Measurements from ENCODE around the gene SUMF1.

SUMF1 gene

GRCh38 chr3:4497843-4498324, 30.8 kb upstream of the SUMF1 start:
- no peak for DNase-seq (ENCODE audit: low read depth in 1 of 2, low spot score in 1 of 2)

DNA sequence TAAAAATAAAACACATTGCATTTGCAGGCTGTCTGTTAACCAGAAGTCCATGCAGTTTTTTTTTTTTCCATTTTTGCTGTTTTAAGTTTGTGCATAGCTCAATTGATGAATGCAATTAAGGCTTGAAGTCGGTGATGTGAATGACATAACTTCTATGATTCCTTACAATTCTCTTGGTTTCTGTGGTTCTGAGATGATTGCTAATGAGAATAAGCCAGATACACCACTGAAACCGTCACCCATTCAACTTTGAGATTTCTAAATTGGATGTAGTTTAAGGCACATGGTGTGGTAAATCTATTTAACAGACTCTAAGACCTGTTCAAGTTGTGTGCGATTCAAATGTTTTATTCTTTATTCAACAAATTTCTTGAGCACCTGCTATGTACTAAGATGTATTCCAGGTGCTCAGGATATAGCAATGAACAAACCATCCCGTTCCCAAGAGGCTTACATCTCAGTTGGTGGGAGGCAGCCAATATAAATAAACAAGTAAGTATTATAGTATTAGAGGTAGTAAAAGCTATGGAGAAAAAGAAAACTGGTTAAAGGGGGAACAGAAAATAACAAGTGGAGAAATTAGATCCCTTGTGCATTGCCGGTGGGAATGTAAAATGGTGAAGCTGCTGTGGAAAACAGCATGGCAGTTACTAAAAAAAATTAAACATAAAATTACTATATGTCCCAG, 30.1 kb upstream of the SUMF1 start:
- DNase-seq (ENCODE audit: low read depth in 1 of 2, low spot score in 1 of 2) = no peak

GRCh38 chr3:4496087-4496452, 29.0 kb upstream of the SUMF1 start:
- no peak for DNase-seq (ENCODE audit: low read depth in 1 of 2, low spot score in 1 of 2)

- DNase-seq (ENCODE audit: low read depth in 1 of 2, low spot score in 1 of 2) = no peak
Measured at GRCh38 chr3:4495294-4496086, 28.4 kb upstream of the SUMF1 start.

DNA sequence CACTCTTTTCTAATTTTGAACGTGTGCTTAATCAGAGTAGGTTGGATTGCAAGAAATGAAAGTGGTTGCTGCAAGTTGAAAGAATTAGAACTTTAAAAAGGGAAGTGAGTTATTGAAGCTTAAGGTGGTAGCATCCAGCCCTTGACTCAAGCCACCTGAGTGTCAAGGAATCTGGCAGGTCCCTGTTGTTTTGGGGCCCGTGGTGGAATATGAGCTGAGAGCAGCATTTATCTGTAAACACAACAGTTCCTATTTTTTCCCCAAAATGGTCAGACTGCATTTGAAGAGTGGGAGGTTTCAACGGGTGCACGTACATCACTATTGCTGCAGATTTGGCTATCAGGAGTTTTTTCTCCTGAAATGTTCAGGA, 27.8 kb upstream of the SUMF1 start:
- no peak for DNase-seq (ENCODE audit: low read depth in 1 of 2, low spot score in 1 of 2)

- DNase-seq (ENCODE audit: low read depth in 1 of 2, low spot score in 1 of 2) = no peak
Measured at GRCh38 chr3:4493941-4494894, 27.1 kb upstream of the SUMF1 start.

DNA sequence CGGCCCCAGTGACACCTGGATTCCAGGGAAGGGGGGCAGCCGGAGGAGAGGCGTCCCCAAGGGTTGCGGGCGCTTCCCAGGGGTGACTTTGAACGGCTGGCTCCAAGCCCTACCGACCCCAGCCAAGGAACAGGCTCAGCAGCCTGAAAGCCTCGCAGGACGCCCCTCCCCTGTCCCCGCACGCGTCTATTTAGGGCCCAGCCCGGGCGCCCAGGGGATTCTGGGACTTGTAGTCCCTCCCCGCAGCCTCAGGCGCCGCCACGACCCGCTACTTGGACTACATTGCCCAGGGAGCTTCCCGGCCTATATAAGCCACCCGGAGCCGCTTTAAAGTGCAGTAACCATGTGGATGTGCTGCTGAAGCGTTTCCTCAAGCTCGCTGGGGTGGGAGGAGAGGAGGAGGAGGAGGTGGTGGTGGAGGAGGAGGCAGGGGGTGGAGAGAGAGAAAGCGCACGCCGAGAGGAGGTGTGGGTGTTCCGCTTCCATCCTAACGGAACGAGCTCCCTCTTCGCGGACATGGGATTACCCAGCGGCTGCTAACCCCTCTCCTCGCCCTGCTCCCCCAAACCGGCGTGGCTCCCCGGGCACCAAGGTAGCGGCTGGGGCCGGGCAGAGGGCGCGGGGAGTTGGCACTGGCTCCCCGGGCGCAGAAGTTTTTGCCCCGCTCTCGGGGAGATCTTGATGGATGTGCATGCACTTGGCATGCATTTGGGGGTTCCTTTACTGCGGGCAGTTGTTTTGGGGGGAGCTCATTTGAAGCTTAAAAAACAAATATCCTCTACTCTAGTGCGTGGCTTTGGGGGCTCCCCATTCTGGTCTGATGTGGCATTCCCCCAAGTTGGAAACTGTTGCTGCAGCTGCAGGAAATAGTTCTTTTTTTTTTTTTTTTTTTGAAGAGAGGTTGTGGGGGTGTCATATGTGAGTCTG, 26.2 kb upstream of the SUMF1 start, which contains the start of gene ITPR1:
ITPR1 (plus strand) TSS at position 335 of the 927 bp plus-strand sequence. CDS start 23,144 bp downstream, outside the sequence.
- DNase-seq (ENCODE audit: low read depth in 1 of 2, low spot score in 1 of 2) = peak; percentile 96 to 99

GRCh38 chr3:4492208-4493013, 25.3 kb upstream of the SUMF1 start:
- DNase-seq (ENCODE audit: low read depth in 1 of 2, low spot score in 1 of 2) = peak; percentile 24 to 30

- DNase-seq (ENCODE audit: low read depth in 1 of 2, low spot score in 1 of 2) = no peak
Measured at GRCh38 chr3:4491855-4492207, 24.8 kb upstream of the SUMF1 start.

- DNase-seq (ENCODE audit: low read depth in 1 of 2, low spot score in 1 of 2) = no peak
Measured at GRCh38 chr3:4478261-4478660, 11.2 kb upstream of the SUMF1 start.

DNA sequence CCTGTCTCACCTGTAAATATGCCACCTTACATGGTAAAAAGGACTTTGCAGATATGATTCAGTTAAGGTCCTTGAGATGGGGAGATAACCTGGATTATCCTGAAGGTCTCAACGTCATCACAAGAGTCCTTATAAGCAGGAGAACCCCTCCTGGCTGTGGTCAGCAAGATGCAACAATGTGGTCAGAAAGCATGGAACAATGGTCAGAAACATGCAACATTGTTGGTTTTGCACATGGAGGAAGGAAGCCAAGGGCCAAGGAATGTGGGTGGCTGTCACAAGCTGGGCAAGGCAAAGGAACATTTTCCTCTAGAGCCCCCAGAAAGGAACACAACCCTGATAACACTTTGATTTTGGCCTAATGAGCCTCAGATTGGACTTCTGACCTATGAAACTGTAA, 9.4 kb upstream of the SUMF1 start:
- no peak for DNase-seq (ENCODE audit: low read depth in 1 of 2, low spot score in 1 of 2)

DNA sequence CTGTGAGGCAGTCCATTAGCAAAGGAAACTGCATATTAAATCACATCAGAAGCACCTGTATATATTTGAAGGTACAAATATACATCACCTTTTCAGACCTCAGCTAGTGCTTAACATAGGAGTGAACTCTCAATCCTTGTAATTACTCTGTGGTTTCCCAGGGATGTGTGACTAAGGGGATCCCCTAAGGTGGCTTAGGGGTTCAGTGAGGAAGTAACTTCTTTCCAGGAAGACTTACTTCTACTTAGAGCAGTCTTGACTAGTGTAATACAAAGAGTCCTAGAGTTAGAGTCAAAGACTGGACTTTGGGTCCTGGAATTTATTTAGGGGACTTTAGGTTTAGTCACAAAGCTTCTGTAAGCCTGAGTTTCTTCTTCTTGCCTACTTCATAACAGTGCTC, 8.7 kb upstream of the SUMF1 start:
- no peak for DNase-seq (ENCODE audit: low read depth in 1 of 2, low spot score in 1 of 2)

DNA sequence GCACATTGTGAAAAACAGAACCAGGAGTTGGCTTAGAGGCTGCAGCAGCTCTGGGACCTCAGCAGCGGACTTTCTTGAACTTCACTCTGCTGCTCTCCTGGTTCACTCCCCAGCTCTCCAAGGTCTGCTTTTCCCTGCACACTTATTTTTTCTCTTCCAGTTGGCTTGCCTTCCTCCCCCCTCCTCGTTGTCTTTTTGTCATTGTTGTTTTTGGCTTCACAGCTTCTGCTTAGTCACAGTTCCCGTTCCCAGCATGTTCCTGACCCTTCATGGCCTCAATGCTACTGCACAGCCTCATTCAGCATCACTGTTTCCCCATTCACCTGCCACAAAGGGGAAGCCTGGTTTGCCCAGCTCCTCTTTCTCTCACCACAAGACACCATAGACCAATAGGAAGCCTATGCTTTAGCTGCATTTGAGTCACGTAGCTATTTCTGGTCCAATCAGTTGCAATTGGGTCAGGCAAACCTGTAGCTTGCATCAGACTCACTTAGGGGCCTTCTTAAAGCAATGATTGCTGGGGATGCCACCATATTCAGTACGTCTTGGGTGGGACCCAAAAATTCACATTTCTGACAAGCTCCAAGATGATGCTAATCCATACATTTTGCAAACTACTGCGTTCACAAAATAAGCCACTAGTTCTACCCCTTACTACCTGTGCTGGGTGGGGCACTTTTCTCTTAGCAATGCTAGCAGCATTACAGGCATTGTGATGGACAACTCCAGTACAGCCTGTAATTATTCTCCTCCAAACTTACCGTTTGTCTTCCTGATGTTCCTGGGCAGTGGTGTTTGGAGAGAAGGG, 7.8 kb upstream of the SUMF1 start:
- DNase-seq (ENCODE audit: low read depth in 1 of 2, low spot score in 1 of 2) = no peak

- DNase-seq (ENCODE audit: low read depth in 1 of 2, low spot score in 1 of 2) = no peak
Measured at GRCh38 chr3:4472766-4473165, 5.7 kb upstream of the SUMF1 start.

GRCh38 chr3:4472312-4472711, 5.2 kb upstream of the SUMF1 start:
- DNase-seq (ENCODE audit: low read depth in 1 of 2, low spot score in 1 of 2) = no peak

DNA sequence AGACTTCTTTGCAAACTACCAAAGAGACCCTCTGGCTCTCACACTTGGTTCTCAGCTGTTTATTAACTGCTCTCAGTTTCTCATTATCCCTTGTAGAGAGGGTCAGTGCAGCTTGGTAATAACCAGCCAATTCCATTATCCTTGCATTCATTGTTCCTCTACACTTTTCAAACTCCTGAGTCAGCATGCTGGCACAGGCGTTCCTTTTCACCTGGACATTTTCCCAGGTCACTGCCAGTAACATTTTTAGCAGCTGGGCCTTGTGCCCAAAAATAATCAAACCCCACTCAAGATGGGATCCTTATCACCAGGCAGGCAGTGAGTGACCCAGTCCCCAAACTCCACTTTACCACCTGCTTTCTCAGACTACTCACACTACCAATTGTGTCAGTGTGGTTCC, 4.8 kb upstream of the SUMF1 start:
- no peak for DNase-seq (ENCODE audit: low read depth in 1 of 2, low spot score in 1 of 2)

GRCh38 chr3:4467522-4467867, 426 bp upstream of the SUMF1 start:
- DNase-seq (ENCODE audit: low read depth in 1 of 2, low spot score in 1 of 2) = no peak

DNA sequence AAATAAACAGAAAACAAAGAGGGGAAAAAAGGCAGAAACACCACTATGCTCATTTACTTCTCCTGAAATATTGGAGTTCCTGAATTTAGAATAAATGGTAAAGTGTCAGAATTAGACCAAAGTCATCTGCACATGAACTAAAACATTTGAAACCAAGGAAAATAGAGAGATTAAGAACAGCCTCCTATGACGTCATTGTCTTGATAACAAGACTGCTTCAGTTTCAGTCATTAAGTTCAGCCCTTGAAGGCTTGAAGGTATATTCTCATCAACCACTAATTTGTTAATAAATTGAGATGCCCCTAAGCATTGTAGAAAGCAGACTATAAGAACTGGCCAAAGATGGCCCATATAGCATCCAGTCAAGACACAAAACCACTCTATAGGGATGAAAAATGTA, 2.5 kb downstream of the SUMF1 start:
- no peak for DNase-seq (ENCODE audit: low read depth in 1 of 2, low spot score in 1 of 2)
